ENCODE data around the gene PROZ. TPM values are rescaled to one million over a fixed set of nuclear protein-coding genes. Genes with fewer than 3 reads are reported as not detected.

Gene PROZ
- total RNA-seq, 1 donor from 2014 or later, result not detected

DNA sequence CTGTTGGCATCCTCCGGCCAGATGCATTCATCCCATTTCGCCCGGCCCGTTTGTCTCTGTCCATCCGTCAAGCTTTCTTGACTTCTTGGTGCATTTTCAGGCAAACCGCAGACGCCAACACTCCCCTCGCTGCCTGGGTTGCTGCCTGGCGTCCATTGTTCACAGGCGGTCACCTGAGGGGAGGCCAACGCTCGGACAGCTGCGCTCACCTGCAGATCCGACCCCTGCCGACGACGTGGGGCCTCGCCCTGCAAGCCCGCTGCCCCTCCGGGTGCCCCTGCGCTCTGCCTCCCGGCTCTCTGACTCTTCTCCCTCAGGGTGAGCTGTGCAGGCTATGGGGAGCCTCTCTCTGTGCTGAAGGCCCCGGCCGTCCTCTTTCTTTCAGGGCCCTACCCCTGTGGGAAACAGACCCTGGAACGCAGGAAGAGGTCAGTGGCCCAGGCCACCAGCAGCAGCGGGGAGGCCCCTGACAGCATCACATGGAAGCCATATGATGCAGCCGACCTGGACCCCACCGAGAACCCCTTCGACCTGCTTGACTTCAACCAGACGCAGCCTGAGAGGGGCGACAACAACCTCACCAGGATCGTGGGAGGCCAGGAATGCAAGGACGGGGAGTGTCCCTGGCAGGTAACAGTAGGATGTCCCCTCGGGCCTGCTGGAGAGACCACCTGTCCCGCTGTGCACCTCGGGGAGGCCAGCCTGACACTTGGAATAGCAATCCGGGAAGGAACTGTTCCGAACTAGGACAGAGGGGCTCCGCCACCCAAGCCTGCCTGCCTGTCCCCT lies 14.8 kb upstream of the PROZ start:
- intact Hi-C loops (cut with DNase I), result no loop called here
- H3K36me3 ChIP-seq, result no peaks in the 10 kb centered on the region
- no peak overlapping the region for H3K27ac ChIP-seq
- no peak for ATAC-seq
- no peaks in the 10 kb centered on the region for H3K4me1 ChIP-seq
- peak; percentile 36 for DNase-seq
- no peaks in the 10 kb centered on the region for H3K27me3 ChIP-seq (ENCODE audit: low read depth)
- TF ChIP-seq, protein P1, sequence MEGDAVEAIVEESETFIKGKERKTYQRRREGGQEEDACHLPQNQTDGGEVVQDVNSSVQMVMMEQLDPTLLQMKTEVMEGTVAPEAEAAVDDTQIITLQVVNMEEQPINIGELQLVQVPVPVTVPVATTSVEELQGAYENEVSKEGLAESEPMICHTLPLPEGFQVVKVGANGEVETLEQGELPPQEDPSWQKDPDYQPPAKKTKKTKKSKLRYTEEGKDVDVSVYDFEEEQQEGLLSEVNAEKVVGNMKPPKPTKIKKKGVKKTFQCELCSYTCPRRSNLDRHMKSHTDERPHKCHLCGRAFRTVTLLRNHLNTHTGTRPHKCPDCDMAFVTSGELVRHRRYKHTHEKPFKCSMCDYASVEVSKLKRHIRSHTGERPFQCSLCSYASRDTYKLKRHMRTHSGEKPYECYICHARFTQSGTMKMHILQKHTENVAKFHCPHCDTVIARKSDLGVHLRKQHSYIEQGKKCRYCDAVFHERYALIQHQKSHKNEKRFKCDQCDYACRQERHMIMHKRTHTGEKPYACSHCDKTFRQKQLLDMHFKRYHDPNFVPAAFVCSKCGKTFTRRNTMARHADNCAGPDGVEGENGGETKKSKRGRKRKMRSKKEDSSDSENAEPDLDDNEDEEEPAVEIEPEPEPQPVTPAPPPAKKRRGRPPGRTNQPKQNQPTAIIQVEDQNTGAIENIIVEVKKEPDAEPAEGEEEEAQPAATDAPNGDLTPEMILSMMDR (IDR thresholded peaks at IDR 0.05), result no peak
- no peak overlapping the region for H3K4me3 ChIP-seq
- no peaks in the 10 kb centered on the region for H3K9me3 ChIP-seq

DNA sequence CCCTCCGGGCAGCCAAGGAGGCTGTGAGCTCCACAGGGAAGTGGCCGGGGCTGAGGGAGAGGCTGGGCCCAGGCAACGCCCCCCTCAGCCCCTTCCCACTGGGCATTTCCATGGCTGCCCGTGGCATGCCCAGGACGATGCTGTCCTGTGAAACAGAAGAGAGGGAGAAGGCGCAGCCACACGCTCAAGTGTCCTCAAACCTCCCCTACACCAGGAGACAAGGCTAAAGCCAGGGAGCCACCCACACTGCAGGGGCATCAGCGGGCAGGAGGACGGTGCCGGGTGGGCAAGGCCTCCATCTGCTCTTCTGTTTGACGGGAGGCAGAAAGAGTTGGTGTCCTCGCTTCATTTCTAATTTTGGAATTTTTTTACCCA lies 14.2 kb upstream of the PROZ start:
- Histone ChIP-seq H3K36me3 (no peaks in the 10 kb centered on the region), H3K4me1 (no peaks in the 10 kb centered on the region), H3K27ac (no peak overlapping the region), H3K4me3 (no peak overlapping the region), H3K9me3 (no peaks in the 10 kb centered on the region), H3K27me3 (ENCODE audit: low read depth) (no peaks in the 10 kb centered on the region)
- DNase-seq (no peak), ATAC-seq (no peak)
- TF ChIP-seq, protein P1 (IDR thresholded peaks at IDR 0.05), result no peak
- intact Hi-C loops (cut with DNase I), result no loop called here

DNA sequence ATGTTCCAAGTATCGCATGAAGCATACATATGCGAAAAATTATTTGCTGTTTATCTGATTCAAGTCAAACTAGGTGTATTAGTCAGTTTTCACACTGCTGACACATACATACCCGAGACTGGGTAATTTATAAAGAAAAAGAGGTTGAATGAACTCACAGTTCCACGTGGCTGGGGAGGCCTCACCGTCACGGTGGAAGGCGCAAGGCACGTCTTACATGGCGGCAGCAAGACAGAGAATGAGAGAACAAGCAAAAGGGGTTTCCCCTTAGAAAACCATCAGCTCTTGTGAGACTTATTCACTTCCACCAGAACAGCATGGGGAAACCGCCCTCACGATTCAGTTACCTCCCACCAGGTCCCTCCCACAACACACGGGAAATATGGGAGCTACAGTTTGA lies 13.0 kb upstream of the PROZ start:
- TF ChIP-seq, protein P1 (IDR thresholded peaks at IDR 0.05), result no peak
- no peak for ATAC-seq
- H3K27me3 ChIP-seq (ENCODE audit: low read depth), result no peaks in the 10 kb centered on the region
- H3K4me1 ChIP-seq, result no peaks in the 10 kb centered on the region
- H3K4me3 ChIP-seq, result no peak overlapping the region
- intact Hi-C loops (cut with DNase I), result no loop called here
- no peaks in the 10 kb centered on the region for H3K36me3 ChIP-seq
- no peak overlapping the region for H3K27ac ChIP-seq
- no peak for DNase-seq
- no peaks in the 10 kb centered on the region for H3K9me3 ChIP-seq

DNA sequence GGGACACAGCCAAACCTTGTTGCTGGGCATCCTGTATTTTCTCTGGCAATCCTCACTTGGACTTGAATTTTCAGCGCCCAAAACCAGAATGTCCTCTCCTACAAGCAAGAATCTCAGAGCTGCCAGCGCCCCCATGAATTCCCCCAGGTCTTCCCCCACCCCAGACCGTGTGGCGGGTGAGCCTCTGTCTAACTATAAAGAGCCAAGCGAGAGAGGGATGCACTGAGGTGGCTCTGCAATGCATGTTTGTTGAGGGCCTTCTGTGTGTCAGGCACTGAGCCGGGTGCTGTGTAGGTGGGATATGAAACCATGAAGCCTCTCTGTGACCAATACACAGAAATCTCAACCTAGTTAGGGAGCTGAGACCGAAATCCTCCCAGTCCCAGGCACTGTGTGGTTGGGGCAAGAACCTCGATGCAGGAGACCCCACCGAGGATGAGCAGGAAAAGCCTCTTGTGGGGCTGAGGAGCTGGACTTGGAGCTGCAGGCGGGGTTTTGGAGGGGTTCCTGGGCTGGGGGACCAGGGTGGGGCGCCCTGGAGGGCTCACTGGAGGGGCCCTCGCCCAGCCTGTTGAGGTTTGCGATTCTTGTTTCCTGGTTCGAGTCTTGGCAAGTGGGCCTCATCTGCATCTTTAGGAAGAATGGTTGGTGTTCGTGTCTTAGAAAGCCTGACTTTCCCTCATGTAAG lies 12.4 kb upstream of the PROZ start:
- Histone ChIP-seq H3K9me3 (no peaks in the 10 kb centered on the region), H3K27me3 (ENCODE audit: low read depth) (no peaks in the 10 kb centered on the region), H3K4me3 (no peak overlapping the region), H3K27ac (no peak overlapping the region), H3K4me1 (no peaks in the 10 kb centered on the region), H3K36me3 (no peaks in the 10 kb centered on the region)
- ATAC-seq (no peak), DNase-seq (no peak)
- intact Hi-C loops (cut with DNase I), result no loop called here
- TF ChIP-seq, protein P1 (IDR thresholded peaks at IDR 0.05), result no peak

DNA sequence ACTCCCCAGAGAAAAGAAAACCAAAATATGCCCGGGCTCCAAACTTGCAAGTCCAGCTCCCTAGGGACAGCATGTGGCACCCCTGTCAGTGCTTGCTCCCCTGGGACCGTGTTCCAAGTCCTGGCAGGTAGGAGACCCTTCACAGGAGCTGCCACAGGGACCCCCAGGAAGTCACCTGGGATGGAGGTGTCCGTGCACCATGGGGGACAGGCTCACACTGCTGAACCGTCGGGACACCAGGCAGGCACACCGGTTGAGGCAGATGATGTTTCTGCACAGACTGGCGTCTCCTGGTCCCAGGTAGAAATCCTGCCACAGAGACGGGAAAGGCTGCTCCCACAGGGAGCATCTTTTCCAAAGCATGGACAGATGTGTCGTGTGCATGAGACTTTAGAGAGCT lies 11.7 kb upstream of the PROZ start:
- DNase-seq (no peak), ATAC-seq (no peak)
- Histone ChIP-seq H3K27me3 (ENCODE audit: low read depth) (no peaks in the 10 kb centered on the region), H3K4me3 (no peak overlapping the region), H3K27ac (no peak overlapping the region), H3K4me1 (peaks cover under 1% of the 10 kb centered on the region), H3K9me3 (no peaks in the 10 kb centered on the region), H3K36me3 (no peaks in the 10 kb centered on the region)
- intact Hi-C loops (cut with DNase I), result no loop called here
- TF ChIP-seq, protein P1 (IDR thresholded peaks at IDR 0.05), result no peak
